ENCODE measurements around the gene IDS. TPM values are rescaled to one million over a fixed set of nuclear protein-coding genes. Genes with fewer than 3 reads are reported as not detected.
A peak's percentile ranks its signal among the peaks of the same experiment; 100 is the strongest.

IDS gene
- total and polyA plus RNA-seq, 2 donors (not counting 3 experiments of a cell fraction or from before 2014, with no cell fraction given): 35.2 to 44.0 TPM

DNA sequence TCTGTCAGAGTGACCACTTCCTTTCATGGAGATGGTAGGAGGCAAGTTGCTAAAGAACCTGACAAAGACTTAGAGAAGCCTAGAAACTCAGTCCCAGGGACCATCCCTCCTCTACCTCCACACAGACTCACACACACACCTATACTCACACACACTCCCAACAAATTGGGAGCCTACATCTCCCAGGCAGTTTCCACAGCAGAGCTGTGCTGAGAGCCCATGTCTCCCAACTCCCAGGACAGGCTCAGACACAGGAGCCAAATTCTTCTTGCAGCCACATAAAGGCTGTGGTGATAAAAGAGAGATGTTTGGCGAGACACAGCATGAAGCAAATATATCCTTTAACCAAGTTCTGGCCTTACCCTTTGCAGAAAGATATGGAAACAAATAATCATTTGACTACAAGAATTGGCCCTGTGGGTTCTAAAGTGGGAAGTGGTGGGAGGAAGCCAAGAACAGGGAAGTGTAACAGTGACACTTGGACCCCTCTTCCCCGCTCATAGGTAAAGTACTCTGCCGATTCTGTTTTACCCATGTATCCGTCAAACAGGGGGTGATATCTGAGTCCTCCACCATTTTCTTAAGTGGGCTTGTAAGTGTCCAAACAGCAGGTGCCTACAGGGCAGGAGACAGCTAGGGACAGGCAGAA is 11.0 kb upstream of the IDS start:
- Histone ChIP-seq H3K27me3 (ENCODE audit: control insufficient read depth in 2 of 2, insufficient read depth in 2 of 2, low read length in 2 of 2) (no peaks in the 10 kb centered on the region), H3K9me1 (replicated peaks; ENCODE audit: control insufficient read depth, extremely low read depth, insufficient read depth, low read length) (no peaks in the 10 kb centered on the region), H3K79me2 (ENCODE audit: control insufficient read depth, insufficient read depth, low read length) (no peaks in the 10 kb centered on the region), H4K20me1 (replicated peaks; ENCODE audit: control insufficient read depth, extremely low read depth, insufficient read depth, low read length) (no peaks in the 10 kb centered on the region), H3K27ac (ENCODE audit: insufficient read depth, low read depth, low read length) (no peak overlapping the region), H3K9me3 (replicated peaks; ENCODE audit: control insufficient read depth, insufficient read depth, low read length) (no peaks in the 10 kb centered on the region), H3K4me3 (replicated peaks in 1 of 3; ENCODE audit: insufficient read depth in 1 of 3, low read depth in 1 of 3, low read length in 3 of 3) (no peak overlapping the region), H3K36me3 (ENCODE audit: control insufficient read depth in 2 of 2, extremely low read depth in 1 of 2, insufficient read depth in 2 of 2, low read length in 2 of 2) (no peaks in the 10 kb centered on the region), H3K4me2 (ENCODE audit: insufficient read depth, low read length) (no peak overlapping the region), H2AFZ (ENCODE audit: low read depth, low read length) (no peak overlapping the region), H3K9ac (replicated peaks; ENCODE audit: extremely low read depth, insufficient read depth, low read length) (no peak overlapping the region), H3K4me1 (ENCODE audit: control insufficient read depth, extremely low read depth, insufficient read depth, low read length) (peaks cover 19% of the 10 kb centered on the region)
- no peak for DNase-seq (ENCODE audit: low read depth, low spot score)
- TF ChIP-seq MYC (IDR thresholded peaks at IDR 0.05; ENCODE audit: low read depth, low read length) (no peak), GATA2 (IDR thresholded peaks at IDR 0.05; ENCODE audit: insufficient read depth, insufficient read length, low read depth, low read length) (no peak), POLR2A (IDR thresholded peaks at IDR 0.05; ENCODE audit: low read depth, low read length) (no peak)
- CTCF ChIA-PET: interaction anchor here (1.2 kb wide), 1 partner anchor 12 kb away, joined by 3 read pairs; no protein-coding TSS in a partner anchor
- no peak for FAIRE-seq
- intact Hi-C loops (cut with micrococcal nuclease) (no loop called here), dilution Hi-C loops (cut with MboI; ENCODE audit: extremely low pct_ligation_motif_present, low sequenced_read_pairs) (no loop called here)
- no TSS peak for BruUV-seq (replicated peaks)
- POLR2A ChIA-PET: no interaction called here

DNA sequence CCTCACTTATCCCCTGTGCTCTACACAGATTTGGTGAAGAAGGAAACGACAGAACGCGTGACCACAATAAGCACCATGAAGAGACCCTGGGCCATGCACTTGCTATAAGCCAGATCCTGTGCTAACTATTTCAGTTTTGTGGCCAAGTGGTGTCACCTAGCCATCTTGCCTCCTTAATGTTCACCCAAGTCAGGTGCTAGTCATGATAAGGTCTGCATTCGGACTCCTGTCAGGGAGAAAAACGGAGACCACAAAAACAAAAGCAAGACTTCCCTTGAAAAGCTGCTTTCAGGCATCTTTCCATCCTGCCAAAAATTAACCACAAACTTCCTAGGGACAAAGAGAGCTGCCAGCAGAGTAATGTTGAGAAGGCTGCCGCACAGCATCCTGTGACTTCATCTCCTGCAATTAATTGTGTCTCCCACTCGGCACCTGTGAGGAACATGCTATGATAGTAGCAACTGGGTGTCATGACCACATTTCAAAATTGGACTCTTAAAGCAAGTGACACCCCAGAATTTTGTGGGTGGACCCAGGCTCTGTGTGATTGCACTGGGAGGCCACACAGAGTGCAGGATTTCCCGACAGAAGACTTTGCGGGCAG is 8.8 kb upstream of the IDS start:
- peaks cover 19% of the 10 kb centered on the region for H3K4me1 ChIP-seq (ENCODE audit: control insufficient read depth, extremely low read depth, insufficient read depth, low read length)
- H3K9me1 ChIP-seq (replicated peaks; ENCODE audit: control insufficient read depth, extremely low read depth, insufficient read depth, low read length): no peaks in the 10 kb centered on the region
- peaks cover 0 to under 1% of the 10 kb centered on the region in 2 experiments for H3K27me3 ChIP-seq (ENCODE audit: control insufficient read depth in 2 of 2, insufficient read depth in 2 of 2, low read length in 2 of 2)
- no peaks in the 10 kb centered on the region for H3K36me3 ChIP-seq (ENCODE audit: control insufficient read depth in 2 of 2, extremely low read depth in 1 of 2, insufficient read depth in 2 of 2, low read length in 2 of 2)
- H4K20me1 ChIP-seq (replicated peaks; ENCODE audit: control insufficient read depth, extremely low read depth, insufficient read depth, low read length): no peaks in the 10 kb centered on the region
- BruUV-seq (replicated peaks): no TSS peak
- DNase-seq (ENCODE audit: low read depth, low spot score) (peak; percentile 28), FAIRE-seq (peak; percentile 88)
- H3K79me2 ChIP-seq (ENCODE audit: control insufficient read depth, insufficient read depth, low read length): no peaks in the 10 kb centered on the region
- peak; percentile 7 for TF ChIP-seq FOS (IDR thresholded peaks at IDR 0.05; ENCODE audit: borderline replicate concordance, insufficient read depth, low read length)
- no peak for TF ChIP-seq POLR2AphosphoS5 (IDR thresholded peaks at IDR 0.05; ENCODE audit: insufficient read depth, low read depth, low read length)
- H3K9me3 ChIP-seq (replicated peaks; ENCODE audit: control insufficient read depth, insufficient read depth, low read length): no peaks in the 10 kb centered on the region
- H3K27ac ChIP-seq (ENCODE audit: insufficient read depth, low read depth, low read length): peak overlapping the region; percentile 29
- ChIA-PET POLR2A (no interaction called here), CTCF (interaction anchor here (1.0 kb wide), 1 partner anchor 14 kb away, joined by 3 read pairs; no protein-coding TSS in a partner anchor)
- H2AFZ ChIP-seq (ENCODE audit: low read depth, low read length): no peak overlapping the region
- dilution Hi-C loops (cut with MboI; ENCODE audit: extremely low pct_ligation_motif_present, low sequenced_read_pairs) (no loop called here), intact Hi-C loops (cut with micrococcal nuclease) (no loop called here)
- no peak overlapping the region for H3K4me3 ChIP-seq (replicated peaks in 1 of 3; ENCODE audit: insufficient read depth in 1 of 3, low read depth in 1 of 3, low read length in 3 of 3)
- H3K9ac ChIP-seq (replicated peaks; ENCODE audit: extremely low read depth, insufficient read depth, low read length): no peak overlapping the region
- H3K4me2 ChIP-seq (ENCODE audit: insufficient read depth, low read length): peak overlapping the region; percentile 17

Data from endothelial cell of umbilical vein (primary cell).